GM23338 (cell line): ENCODE data around the gene LRRFIP1. TPM values are rescaled to one million over a fixed set of nuclear protein-coding genes. Genes with fewer than 3 reads are reported as not detected.

Experiments used
- ATAC-seq: fragments of 200-7000 bp; cut with Tn5 transposase; 3 replicates; pipeline ENCODE4 v1.9.1; 2020
- DNase-seq: peaks from one replicate; pipeline ENCODE4 v3.0.0-alpha.2; 2015; ENCODE audit warnings: low spot score
- H2AFZ ChIP-seq: fragments of 200-600 bp; sonication (generic); 2 replicates; pipeline ENCODE4 v1.8.0; 2016; ENCODE audit warnings: antibody characterized with exemption, mild to moderate bottlenecking, moderate library complexity
- H3F3A ChIP-seq: fragments of 200-600 bp; sonication (generic); replicated peaks from 2 replicates; pipeline ENCODE4 v1.8.0; 2017; ENCODE audit warnings: antibody characterized with exemption, mixed run types, low read depth
- H3K27ac ChIP-seq: fragments of 200-600 bp; sonication (generic); 2 replicates; pipeline ENCODE4 v1.6.1; 2016; ENCODE audit warnings: low read depth
- H3K27me3 ChIP-seq: fragments of 200-600 bp; sonication (generic); 2 replicates; pipeline ENCODE4 v1.8.0; 2016; ENCODE audit warnings: mild to moderate bottlenecking, mixed run types, moderate library complexity; ENCODE audit not compliant: insufficient read depth
- H3K36me3 ChIP-seq: fragments of 200-600 bp; sonication (generic); 2 replicates; pipeline ENCODE4 v1.8.0; 2016; ENCODE audit warnings: mild to moderate bottlenecking; ENCODE audit not compliant: insufficient read depth
- H3K4me1 ChIP-seq: fragments of 200-600 bp; sonication (generic); 2 replicates; pipeline ENCODE4 v1.8.0; 2016; ENCODE audit warnings: mild to moderate bottlenecking, moderate library complexity; ENCODE audit not compliant: insufficient read depth
- H3K4me2 ChIP-seq: fragments of 200-600 bp; sonication (generic); 2 replicates; pipeline ENCODE4 v1.7.1; 2017; ENCODE audit warnings: mixed run types
- H3K4me3 ChIP-seq: fragments of 200-600 bp; sonication (generic); 2 replicates; pipeline ENCODE4 v1.6.1; 2016; ENCODE audit warnings: mixed run types
- H3K79me2 ChIP-seq: fragments of 200-600 bp; sonication (generic); replicated peaks from 2 replicates; pipeline ENCODE4 v1.8.0; 2017; ENCODE audit warnings: mild to moderate bottlenecking; ENCODE audit not compliant: insufficient read depth
- H3K9me2 ChIP-seq: fragments of 200-600 bp; sonication (generic); 2 replicates; pipeline ENCODE4 v1.8.0; 2017; ENCODE audit not compliant: insufficient read depth
- H4K20me1 ChIP-seq: fragments of 200-600 bp; sonication (generic); replicated peaks from 2 replicates; pipeline ENCODE4 v1.8.0; 2017; ENCODE audit warnings: mild to moderate bottlenecking; ENCODE audit not compliant: insufficient read depth
- H3K27ac Mint-ChIP-seq: 2 replicates; pipeline ENCODE4 v1.8.0; 2020; ENCODE audit warnings: inconsistent platforms, mild to moderate bottlenecking, moderate library complexity, mixed read lengths
- H3K27me3 Mint-ChIP-seq: 3 replicates; pipeline ENCODE4 v1.8.0; 2022; ENCODE audit warnings: low read depth, mild to moderate bottlenecking, moderate library complexity, mixed read lengths, inconsistent platforms; ENCODE audit not compliant: insufficient read depth, poor library complexity
- H3K36me3 Mint-ChIP-seq: 3 replicates; pipeline ENCODE4 v1.8.0; 2021; ENCODE audit warnings: low read depth, mild to moderate bottlenecking, inconsistent platforms, moderate library complexity, mixed read lengths
- H3K4me1 Mint-ChIP-seq: 3 replicates; pipeline ENCODE4 v1.8.0; 2020; ENCODE audit warnings: mild to moderate bottlenecking, inconsistent platforms, mixed read lengths
- H3K4me3 Mint-ChIP-seq: 3 replicates; pipeline ENCODE4 v1.8.0; 2021; ENCODE audit warnings: moderate library complexity, mild to moderate bottlenecking, inconsistent platforms, mixed read lengths
- H3K9me3 Mint-ChIP-seq: 3 replicates; pipeline ENCODE4 v1.8.0; 2020; ENCODE audit warnings: moderate library complexity, mild to moderate bottlenecking, inconsistent platforms, mixed read lengths
- EZH2 ChIP-seq: fragments of 200-600 bp; sonication (generic); IDR thresholded peaks from one replicate; pipeline ENCODE4 v1.8.0; 2017; ENCODE audit warnings: antibody characterized with exemption, mild to moderate bottlenecking, low read depth; ENCODE audit not compliant: unreplicated experiment
- EZH2phosphoT487 ChIP-seq: fragments of 200-600 bp; sonication (generic); IDR thresholded peaks from one replicate; pipeline ENCODE4 v1.8.1; 2018; ENCODE audit warnings: antibody characterized with exemption; ENCODE audit not compliant: unreplicated experiment
- JUNB ChIP-seq: IDR thresholded peaks from one replicate; pipeline ENCODE4 v1.6.1; 2016; ENCODE audit warnings: antibody characterized with exemption; ENCODE audit not compliant: unreplicated experiment
- POLR2AphosphoS5 ChIP-seq: IDR thresholded peaks from 2 replicates; pipeline ENCODE4 v1.6.1; 2016; ENCODE audit warnings: antibody characterized with exemption, low read depth
- ZNF114 ChIP-seq: fragments of 250-450 bp; sonication (Bioruptor Pico); IDR thresholded peaks from 2 replicates; pipeline ENCODE4 v1.5.0; 2020; ENCODE audit warnings: mild to moderate bottlenecking, moderate library complexity
- polyA plus RNA-seq: library from polyadenylated mRNA; unstranded; fragments of >200 nt; fragmentation: Nextera tagmentation; extraction: Ambion mirVana; gene quantifications from 2 replicates; pipeline ENCODE4 v1.2.1, GENCODE V29; 2016
- total RNA-seq: library from RNA; depleted of rRNA; stranded (reverse); fragments of >200 nt; shearing (Covaris generic); gene quantifications from 2 replicates; pipeline ENCODE4 v1.2.3, GENCODE V29; 2014
- TF ChIP-seq, protein P1 (sequence below), 2 experiments: fragments of 200-600 bp in 1 of 2; sonication (generic) in 1 of 2; conservative IDR thresholded peaks; 2 replicates each; pipeline versions ENCODE4 v1.5.1 to v1.6.1; 2016 to 2017; ENCODE audit warnings: antibody characterized with exemption in 2 of 2, low read depth in 2 of 2, mild to moderate bottlenecking in 2 of 2, moderate library complexity in 1 of 2
- TF ChIP-seq, protein P2 (sequence below): IDR thresholded peaks from one replicate; pipeline ENCODE4 v1.6.1; 2018; ENCODE audit warnings: antibody characterized with exemption; ENCODE audit not compliant: unreplicated experiment

Gene LRRFIP1
- total and polyA plus RNA-seq, 2 experiments from 2014 or later = 59.6 to 178 TPM

DNA sequence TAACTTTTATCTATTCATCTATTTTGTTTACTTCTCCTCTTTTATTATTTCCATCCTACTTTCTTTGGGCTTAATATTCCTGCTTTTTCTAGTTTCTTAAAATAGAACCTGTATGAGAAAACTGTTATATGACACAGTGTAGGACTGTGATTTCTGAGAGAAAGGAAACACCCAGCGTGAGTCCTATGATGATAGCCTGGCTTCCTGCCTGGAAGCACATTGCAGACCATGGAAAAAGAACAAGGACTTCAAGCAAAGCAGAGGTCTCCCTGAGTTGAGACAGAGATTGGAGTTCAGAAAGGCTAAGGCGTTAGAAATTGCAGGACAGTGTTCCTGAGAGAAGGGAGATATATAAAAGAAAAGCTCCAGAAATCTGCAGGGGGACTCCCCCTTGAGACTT, 178.9 kb downstream of the LRRFIP1 start (continued):
- TF ChIP-seq, protein P1, sequence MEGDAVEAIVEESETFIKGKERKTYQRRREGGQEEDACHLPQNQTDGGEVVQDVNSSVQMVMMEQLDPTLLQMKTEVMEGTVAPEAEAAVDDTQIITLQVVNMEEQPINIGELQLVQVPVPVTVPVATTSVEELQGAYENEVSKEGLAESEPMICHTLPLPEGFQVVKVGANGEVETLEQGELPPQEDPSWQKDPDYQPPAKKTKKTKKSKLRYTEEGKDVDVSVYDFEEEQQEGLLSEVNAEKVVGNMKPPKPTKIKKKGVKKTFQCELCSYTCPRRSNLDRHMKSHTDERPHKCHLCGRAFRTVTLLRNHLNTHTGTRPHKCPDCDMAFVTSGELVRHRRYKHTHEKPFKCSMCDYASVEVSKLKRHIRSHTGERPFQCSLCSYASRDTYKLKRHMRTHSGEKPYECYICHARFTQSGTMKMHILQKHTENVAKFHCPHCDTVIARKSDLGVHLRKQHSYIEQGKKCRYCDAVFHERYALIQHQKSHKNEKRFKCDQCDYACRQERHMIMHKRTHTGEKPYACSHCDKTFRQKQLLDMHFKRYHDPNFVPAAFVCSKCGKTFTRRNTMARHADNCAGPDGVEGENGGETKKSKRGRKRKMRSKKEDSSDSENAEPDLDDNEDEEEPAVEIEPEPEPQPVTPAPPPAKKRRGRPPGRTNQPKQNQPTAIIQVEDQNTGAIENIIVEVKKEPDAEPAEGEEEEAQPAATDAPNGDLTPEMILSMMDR (conservative IDR thresholded peaks at IDR 0.05; ENCODE audit: low read depth in 2 of 2) = no peak

DNA sequence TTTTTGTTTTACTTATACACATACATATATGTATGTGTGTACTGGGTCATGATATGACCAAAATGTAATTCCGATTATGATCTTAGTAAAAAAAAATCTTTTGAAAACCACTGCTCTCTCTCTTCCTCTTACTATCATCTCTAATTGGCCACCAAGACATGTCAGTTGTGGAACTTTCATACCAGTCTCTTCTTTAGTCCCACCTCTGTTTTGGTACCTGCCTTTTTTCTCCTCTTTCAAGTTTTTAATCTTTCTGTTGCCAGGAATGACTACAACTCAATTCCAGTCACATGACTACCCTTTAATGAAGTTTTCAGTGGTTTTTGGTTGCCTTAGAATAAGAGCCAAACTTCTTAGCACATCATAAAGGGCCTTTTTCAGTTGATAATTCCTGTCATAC, 188.2 kb downstream of the LRRFIP1 start:
- ATAC-seq (no peak), DNase-seq (no peak)
- no peak overlapping the region for H2AFZ ChIP-seq
- Mint-ChIP-seq H3K4me3 (no peak overlapping the region), H3K4me1 (no peaks in the 10 kb centered on the region), H3K9me3 (no peaks in the 10 kb centered on the region), H3K36me3 (no peaks in the 10 kb centered on the region), H3K27ac (no peak overlapping the region), H3K27me3 (no peaks in the 10 kb centered on the region)
- TF ChIP-seq ZNF114 (CRISPR knock-in tag) = no peak
- no peak for TF ChIP-seq EZH2
- H3K27ac ChIP-seq = no peak overlapping the region
- H3K4me1 ChIP-seq = no peaks in the 10 kb centered on the region
- H4K20me1 ChIP-seq = no peaks in the 10 kb centered on the region
- no peak overlapping the region for H3K4me2 ChIP-seq
- H3K79me2 ChIP-seq = no peaks in the 10 kb centered on the region
- no peaks in the 10 kb centered on the region for H3K9me2 ChIP-seq
- no peaks in the 10 kb centered on the region for H3F3A ChIP-seq
- H3K4me3 ChIP-seq = no peak overlapping the region
- no peaks in the 10 kb centered on the region for H3K27me3 ChIP-seq
- no peaks in the 10 kb centered on the region for H3K36me3 ChIP-seq

DNA sequence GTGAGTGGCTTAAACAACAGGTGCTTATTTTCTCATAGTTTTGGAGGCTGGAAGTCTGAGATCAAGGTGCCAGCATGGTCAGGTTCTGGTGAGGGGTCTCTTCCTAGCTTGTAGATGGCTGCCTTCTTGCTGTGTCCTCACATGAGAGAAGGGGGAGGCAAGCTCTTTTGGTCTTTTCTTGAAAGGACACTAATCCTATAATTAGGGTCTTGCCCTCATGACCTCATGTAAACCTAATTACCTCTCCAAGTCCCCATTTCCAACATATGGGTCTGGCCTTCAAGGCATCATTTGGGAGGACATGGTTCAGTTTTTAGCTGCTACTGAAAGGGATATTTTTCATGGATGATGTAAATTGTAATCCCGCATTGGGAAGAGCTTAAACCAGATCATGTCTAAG, 189.1 kb downstream of the LRRFIP1 start:
- TF ChIP-seq, protein P1 (conservative IDR thresholded peaks at IDR 0.05; ENCODE audit: low read depth in 2 of 2) = no peak
- no peak for TF ChIP-seq EZH2phosphoT487
- TF ChIP-seq EZH2 = no peak
- no peak for TF ChIP-seq POLR2AphosphoS5
- TF ChIP-seq, protein P2, sequence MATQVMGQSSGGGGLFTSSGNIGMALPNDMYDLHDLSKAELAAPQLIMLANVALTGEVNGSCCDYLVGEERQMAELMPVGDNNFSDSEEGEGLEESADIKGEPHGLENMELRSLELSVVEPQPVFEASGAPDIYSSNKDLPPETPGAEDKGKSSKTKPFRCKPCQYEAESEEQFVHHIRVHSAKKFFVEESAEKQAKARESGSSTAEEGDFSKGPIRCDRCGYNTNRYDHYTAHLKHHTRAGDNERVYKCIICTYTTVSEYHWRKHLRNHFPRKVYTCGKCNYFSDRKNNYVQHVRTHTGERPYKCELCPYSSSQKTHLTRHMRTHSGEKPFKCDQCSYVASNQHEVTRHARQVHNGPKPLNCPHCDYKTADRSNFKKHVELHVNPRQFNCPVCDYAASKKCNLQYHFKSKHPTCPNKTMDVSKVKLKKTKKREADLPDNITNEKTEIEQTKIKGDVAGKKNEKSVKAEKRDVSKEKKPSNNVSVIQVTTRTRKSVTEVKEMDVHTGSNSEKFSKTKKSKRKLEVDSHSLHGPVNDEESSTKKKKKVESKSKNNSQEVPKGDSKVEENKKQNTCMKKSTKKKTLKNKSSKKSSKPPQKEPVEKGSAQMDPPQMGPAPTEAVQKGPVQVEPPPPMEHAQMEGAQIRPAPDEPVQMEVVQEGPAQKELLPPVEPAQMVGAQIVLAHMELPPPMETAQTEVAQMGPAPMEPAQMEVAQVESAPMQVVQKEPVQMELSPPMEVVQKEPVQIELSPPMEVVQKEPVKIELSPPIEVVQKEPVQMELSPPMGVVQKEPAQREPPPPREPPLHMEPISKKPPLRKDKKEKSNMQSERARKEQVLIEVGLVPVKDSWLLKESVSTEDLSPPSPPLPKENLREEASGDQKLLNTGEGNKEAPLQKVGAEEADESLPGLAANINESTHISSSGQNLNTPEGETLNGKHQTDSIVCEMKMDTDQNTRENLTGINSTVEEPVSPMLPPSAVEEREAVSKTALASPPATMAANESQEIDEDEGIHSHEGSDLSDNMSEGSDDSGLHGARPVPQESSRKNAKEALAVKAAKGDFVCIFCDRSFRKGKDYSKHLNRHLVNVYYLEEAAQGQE = no peak
- TF ChIP-seq JUNB = no peak
- no peak for ATAC-seq
- Histone ChIP-seq H3K4me3 (no peak overlapping the region), H3K27ac (no peak overlapping the region), H3K4me2 (no peak overlapping the region), H4K20me1 (no peaks in the 10 kb centered on the region), H3K36me3 (no peaks in the 10 kb centered on the region), H3K9me2 (no peaks in the 10 kb centered on the region), H3K27me3 (no peaks in the 10 kb centered on the region), H3K79me2 (no peaks in the 10 kb centered on the region), H2AFZ (no peak overlapping the region), H3K4me1 (no peaks in the 10 kb centered on the region), H3F3A (no peaks in the 10 kb centered on the region)
- Mint-ChIP-seq H3K4me1 (no peaks in the 10 kb centered on the region), H3K9me3 (no peaks in the 10 kb centered on the region), H3K4me3 (no peak overlapping the region), H3K36me3 (no peaks in the 10 kb centered on the region), H3K27ac (no peak overlapping the region), H3K27me3 (no peaks in the 10 kb centered on the region)
- DNase-seq = no peak
